OCI-LY1 (cell line): ENCODE results near the gene MBOAT1.

Experiments
- CTCF ChIP-seq: fragments of 200-600 bp; sonication (generic), shearing (Covaris generic); IDR thresholded peaks from 2 replicates; pipeline ENCODE4 v1.5.1; 2017; ENCODE audit warnings: mild to moderate bottlenecking, antibody characterized with exemption, low read length, moderate library complexity, mixed read lengths
- EZH2 ChIP-seq: fragments of 200-600 bp; sonication (generic), shearing (Covaris generic); IDR thresholded peaks from 2 replicates; pipeline ENCODE4 v1.8.0; 2017; ENCODE audit warnings: borderline replicate concordance, mixed run types, mild to moderate bottlenecking, antibody characterized with exemption, low read length, moderate library complexity, mixed read lengths

GRCh38 chr6:20191992-20192391, 20.3 kb downstream of the MBOAT1 start:
- TF ChIP-seq CTCF (no peak), EZH2 (no peak)
